ENCODE measurements around the gene RXRA. TPM values are rescaled to one million over a fixed set of nuclear protein-coding genes. Genes with fewer than 3 reads are reported as not detected.

Gene RXRA
- total RNA-seq, 1 donor from 2014 or later, result 16.8 TPM

DNA sequence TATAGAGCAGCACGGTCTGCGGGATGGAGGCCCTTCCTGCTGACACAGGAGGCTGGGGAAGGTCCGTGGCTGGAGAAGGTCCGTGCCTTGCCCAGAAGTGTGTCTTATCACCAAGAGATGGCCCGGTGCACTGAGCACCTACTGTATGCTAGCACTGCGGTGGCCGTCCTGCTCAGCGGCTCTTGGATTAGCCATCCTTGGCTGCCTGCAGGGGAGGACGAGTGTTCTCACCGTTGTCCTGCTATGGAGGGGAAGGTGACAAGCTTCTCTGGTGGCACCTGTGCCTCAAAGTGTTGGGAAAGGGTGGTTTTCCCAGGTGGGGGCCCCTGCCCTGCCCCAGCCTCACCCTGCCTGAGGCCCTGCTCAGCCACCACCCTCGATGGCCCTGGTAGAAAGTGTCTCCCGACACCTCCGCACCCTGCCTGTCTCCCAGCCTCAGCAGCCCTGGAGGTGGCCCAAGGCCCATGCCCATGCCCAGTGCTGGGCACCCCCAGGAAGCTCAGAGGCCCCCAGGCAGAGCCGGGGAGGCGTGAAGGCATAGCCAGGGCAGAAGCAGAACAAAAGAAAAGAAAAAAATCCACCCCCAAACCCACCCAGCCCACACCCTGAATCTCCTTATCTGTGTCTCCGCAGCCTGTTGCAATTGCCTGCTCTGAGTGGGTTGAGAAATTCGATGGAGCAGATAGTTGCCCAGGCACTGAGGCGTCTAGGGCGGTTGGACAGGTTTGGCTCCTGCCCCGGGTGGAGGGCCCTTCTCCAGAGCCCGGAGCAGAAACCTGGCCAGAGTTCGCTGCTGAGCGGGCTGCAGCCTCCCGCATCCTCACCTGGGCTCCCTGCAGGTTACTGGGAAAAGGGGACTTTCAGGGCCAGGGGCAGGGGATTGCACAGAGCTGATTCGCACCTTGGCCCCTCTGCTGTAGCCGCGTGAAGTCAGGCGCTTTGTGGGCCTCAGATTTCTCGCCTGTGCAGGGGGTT lies 30.5 kb downstream of the RXRA start:
- TF ChIP-seq, protein P1, sequence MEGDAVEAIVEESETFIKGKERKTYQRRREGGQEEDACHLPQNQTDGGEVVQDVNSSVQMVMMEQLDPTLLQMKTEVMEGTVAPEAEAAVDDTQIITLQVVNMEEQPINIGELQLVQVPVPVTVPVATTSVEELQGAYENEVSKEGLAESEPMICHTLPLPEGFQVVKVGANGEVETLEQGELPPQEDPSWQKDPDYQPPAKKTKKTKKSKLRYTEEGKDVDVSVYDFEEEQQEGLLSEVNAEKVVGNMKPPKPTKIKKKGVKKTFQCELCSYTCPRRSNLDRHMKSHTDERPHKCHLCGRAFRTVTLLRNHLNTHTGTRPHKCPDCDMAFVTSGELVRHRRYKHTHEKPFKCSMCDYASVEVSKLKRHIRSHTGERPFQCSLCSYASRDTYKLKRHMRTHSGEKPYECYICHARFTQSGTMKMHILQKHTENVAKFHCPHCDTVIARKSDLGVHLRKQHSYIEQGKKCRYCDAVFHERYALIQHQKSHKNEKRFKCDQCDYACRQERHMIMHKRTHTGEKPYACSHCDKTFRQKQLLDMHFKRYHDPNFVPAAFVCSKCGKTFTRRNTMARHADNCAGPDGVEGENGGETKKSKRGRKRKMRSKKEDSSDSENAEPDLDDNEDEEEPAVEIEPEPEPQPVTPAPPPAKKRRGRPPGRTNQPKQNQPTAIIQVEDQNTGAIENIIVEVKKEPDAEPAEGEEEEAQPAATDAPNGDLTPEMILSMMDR (IDR thresholded peaks at IDR 0.05; ENCODE audit: insufficient read depth, low read length, severe bottlenecking), result no peak
- Histone ChIP-seq H3K27me3 (ENCODE audit: control insufficient read depth, insufficient read depth, low read length) (no peaks in the 10 kb centered on the region), H3K36me3 (ENCODE audit: control insufficient read depth, insufficient read depth, low read length) (peaks cover 1% of the 10 kb centered on the region), H3K4me3 (ENCODE audit: low read depth, low read length) (peak overlapping the region; percentile 4)
- DNase-seq (ENCODE audit: low read depth) (peak; percentile 52), FAIRE-seq (no peak)

DNA sequence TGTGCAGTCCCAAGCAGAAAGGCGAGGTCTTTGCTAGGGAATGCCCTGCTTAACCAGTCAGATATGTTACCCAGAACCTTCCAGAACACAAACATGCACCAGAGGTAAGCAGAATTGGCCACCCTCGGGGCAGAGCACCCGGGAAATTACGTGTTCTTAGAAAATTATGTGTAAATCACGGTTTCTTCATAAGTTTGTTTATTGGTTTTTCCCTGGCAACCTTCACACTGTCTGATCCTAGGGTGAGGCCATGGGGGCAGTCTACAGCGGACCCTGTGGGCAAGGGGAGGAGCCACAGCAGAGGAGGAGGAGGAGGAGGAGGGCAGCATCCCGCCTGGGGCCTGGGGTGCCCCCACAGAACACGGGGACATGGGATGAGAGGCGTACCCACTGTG lies 31.4 kb downstream of the RXRA start:
- DNase-seq (ENCODE audit: low read depth) (peak; percentile 34), FAIRE-seq (no peak)
- Histone ChIP-seq H3K4me3 (ENCODE audit: low read depth, low read length) (no peak overlapping the region), H3K27me3 (ENCODE audit: control insufficient read depth, insufficient read depth, low read length) (no peaks in the 10 kb centered on the region), H3K36me3 (ENCODE audit: control insufficient read depth, insufficient read depth, low read length) (no peaks in the 10 kb centered on the region)
- TF ChIP-seq, protein P1 (IDR thresholded peaks at IDR 0.05; ENCODE audit: insufficient read depth, low read length, severe bottlenecking), result no peak

DNA sequence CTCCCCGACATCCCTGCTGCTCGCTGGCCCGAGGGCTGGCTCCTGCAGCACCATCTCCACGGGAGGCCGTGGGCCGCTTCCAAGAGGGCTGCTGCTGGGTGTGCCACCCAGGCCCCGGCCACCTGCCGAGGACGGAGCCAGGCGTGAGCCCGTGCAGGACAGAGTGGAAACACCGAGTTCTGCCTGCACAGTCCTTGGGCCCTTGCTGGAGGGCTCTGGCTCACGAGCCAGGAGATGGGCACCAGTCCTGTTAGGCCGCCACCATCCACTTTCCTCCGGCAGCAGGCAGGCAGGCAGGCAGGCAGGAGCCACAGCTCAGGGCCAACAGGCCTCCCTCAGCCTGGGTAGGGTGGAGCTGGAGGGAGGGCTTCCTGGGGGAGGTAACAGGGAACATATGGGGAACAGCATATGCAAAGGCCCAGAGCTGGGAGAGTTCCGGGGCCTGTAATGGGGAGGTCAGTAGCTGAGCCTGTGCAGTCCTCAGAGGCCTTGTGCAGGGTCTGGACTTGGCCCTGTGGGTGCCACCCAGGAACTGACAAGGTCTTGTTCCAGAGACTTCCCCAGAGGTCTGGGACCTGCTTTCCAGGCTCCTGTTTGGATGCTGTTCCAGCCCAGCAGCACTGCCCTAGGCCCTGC lies 31.9 kb downstream of the RXRA start:
- H3K36me3 ChIP-seq (ENCODE audit: control insufficient read depth, insufficient read depth, low read length), result no peaks in the 10 kb centered on the region
- TF ChIP-seq, protein P1 (IDR thresholded peaks at IDR 0.05; ENCODE audit: insufficient read depth, low read length, severe bottlenecking), result no peak
- no peak for DNase-seq (ENCODE audit: low read depth)

DNA sequence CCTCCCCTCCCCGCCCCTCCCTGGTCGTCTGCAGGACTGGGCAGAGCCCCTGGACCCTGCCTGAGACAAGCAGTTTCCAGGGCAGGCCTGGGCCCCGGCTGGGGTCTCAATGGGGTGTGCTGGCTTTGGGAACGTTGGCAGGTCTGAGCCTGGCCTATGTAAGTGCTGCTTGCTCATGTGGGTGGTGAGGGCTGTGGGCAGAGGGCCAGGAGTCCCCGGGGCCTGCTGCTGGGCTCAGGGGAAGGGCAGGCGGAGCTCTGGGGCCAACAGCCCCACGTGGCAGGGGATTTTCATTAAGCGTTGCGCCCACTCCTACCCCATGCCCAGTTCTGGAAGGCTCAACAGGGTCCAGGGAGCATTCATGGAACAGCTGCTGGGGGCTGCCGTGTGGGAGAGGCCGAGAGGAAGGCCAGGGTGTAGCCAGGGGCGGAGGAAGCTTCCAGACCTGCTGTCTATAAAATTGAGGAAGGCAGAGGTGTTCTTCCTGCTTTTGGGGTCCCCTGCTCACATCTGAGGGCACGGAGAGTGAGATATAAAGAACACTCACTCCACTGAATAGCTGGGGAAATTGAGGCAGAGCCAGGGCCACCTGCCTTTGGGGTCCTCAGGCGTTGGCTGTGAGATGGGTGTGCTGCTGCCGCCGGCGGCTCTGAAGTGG lies 32.5 kb downstream of the RXRA start:
- H3K36me3 ChIP-seq (ENCODE audit: control insufficient read depth, insufficient read depth, low read length), result no peaks in the 10 kb centered on the region
- no peaks in the 10 kb centered on the region for H3K27me3 ChIP-seq (ENCODE audit: control insufficient read depth, insufficient read depth, low read length)
- FAIRE-seq (no peak), DNase-seq (ENCODE audit: low read depth) (peak; percentile 62)
- TF ChIP-seq, protein P1 (IDR thresholded peaks at IDR 0.05; ENCODE audit: insufficient read depth, low read length, severe bottlenecking), result no peak
- no peak overlapping the region for H3K4me3 ChIP-seq (ENCODE audit: low read depth, low read length)

More for the DNA sequence above, 31.9 kb downstream of the RXRA start:
- no peaks in the 10 kb centered on the region for H3K27me3 ChIP-seq (ENCODE audit: control insufficient read depth, insufficient read depth, low read length)
- no peak for FAIRE-seq
- no peak overlapping the region for H3K4me3 ChIP-seq (ENCODE audit: low read depth, low read length)

DNA sequence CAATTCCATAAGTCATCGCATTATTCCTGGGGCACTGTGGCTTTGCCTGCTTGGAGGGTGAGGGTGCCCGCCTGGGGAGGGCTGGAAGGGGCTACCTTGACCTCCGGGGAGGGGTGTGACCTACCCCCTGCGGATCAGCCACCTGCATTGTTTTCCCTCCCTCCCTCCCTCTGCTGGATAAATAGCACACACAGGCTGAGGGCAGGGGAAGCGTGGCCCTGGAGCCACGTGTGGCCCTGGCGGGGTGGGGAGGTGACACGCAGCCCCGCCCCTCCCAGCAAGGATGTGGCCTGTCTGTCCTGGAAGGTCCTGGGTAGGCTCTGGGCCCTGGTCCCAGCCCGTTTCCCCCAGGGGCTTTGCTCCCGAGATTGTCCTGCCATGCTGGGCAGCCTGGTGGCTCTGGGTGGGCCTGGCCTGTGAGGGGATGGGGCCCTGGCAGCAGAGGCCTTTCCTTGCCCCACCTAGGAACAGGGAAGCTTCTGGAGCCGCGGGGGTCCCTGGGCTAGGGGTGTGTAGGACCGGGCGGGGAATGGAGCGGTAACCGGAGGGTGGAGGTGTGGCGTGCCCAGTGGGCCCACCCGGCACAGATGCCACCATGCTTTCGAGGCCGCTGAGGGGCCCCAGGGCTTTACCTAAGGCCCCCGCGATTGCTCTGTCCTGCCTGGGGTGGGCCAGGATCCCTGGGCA lies 33.4 kb downstream of the RXRA start:
- no peak for FAIRE-seq
- Histone ChIP-seq H3K4me3 (ENCODE audit: low read depth, low read length) (no peak overlapping the region), H3K36me3 (ENCODE audit: control insufficient read depth, insufficient read depth, low read length) (no peaks in the 10 kb centered on the region), H3K27me3 (ENCODE audit: control insufficient read depth, insufficient read depth, low read length) (no peaks in the 10 kb centered on the region)
- DNase-seq (ENCODE audit: low read depth), result no peak
- TF ChIP-seq, protein P1 (IDR thresholded peaks at IDR 0.05; ENCODE audit: insufficient read depth, low read length, severe bottlenecking), result no peak

Measured in bronchial epithelial cell (primary cell).